H1 (cell line): Measurements from ENCODE around the gene ABCC4. TPM values are rescaled to one million over a fixed set of nuclear protein-coding genes. Genes with fewer than 3 reads are reported as not detected.

Experiments used
- CTCF ChIA-PET: fragments of 300-600 bp; sonication (Branson Sonifier 250); formaldehyde crosslinking; loops from one replicate; lab custom pipeline; 2021; ENCODE audit not compliant: partially characterized antibody; lab: Charles Lee
- POLR2A ChIA-PET: fragments of 300-600 bp; sonication (Branson Sonifier 250); formaldehyde crosslinking; loops from one replicate; lab custom pipeline; 2021; ENCODE audit warnings: inconsistent platforms; ENCODE audit not compliant: partially characterized antibody; lab: Charles Lee
- DNase-seq, 2 experiments: peaks; one replicate each; pipeline versions ENCODE4 v3.0.0 to v3.0.0-alpha.2; 2010 to 2022; ENCODE audit warnings: low spot score in 2 of 2, low read depth in 1 of 2, mixed read lengths in 1 of 2
- FAIRE-seq: peaks from 2 replicates; lab custom pipeline; 2011; peaks lifted over from hg19 to GRCh38; lab: Jason Lieb, UNC
- H2AFZ ChIP-seq: 2 replicates; pipeline ENCODE4 v1.8.1; 2012; ENCODE audit warnings: low read length, inconsistent platforms
- H2AK5ac ChIP-seq: 2 replicates; pipeline ENCODE4 v1.6.1; 2013; ENCODE audit warnings: low read depth, low read length
- H2BK120ac ChIP-seq: replicated peaks from 2 replicates; pipeline ENCODE3; 2013; ENCODE audit warnings: low read depth, low read length, inconsistent platforms
- H2BK12ac ChIP-seq: 2 replicates; pipeline ENCODE4 v1.6.1; 2013; ENCODE audit warnings: low read depth, low read length
- H2BK15ac ChIP-seq: 2 replicates; pipeline ENCODE4 v1.6.1; 2013; ENCODE audit warnings: low read length
- H2BK20ac ChIP-seq: 2 replicates; pipeline ENCODE4 v1.6.1; 2013; ENCODE audit warnings: low read length
- H2BK5ac ChIP-seq: 2 replicates; pipeline ENCODE4 v1.6.1; 2013; ENCODE audit warnings: low read depth, low read length
- H3K14ac ChIP-seq: 2 replicates; pipeline ENCODE4 v1.6.1; 2013; ENCODE audit warnings: inconsistent platforms; ENCODE audit not compliant: insufficient read length
- H3K18ac ChIP-seq: 2 replicates; pipeline ENCODE4 v1.6.1; 2013; ENCODE audit warnings: low read length; ENCODE audit errors: extremely low read depth
- H3K23ac ChIP-seq: 2 replicates; pipeline ENCODE4 v1.6.1; 2013; ENCODE audit warnings: inconsistent platforms; ENCODE audit not compliant: insufficient read length
- H3K23me2 ChIP-seq: 2 replicates; pipeline ENCODE4 v1.6.1; 2013; ENCODE audit warnings: low read depth, low read length
- H3K27ac ChIP-seq: 2 replicates; pipeline ENCODE4 v1.6.1; 2011; ENCODE audit warnings: low read depth, low read length, inconsistent platforms
- H3K27me3 ChIP-seq, 4 experiments: replicated peaks in 1 of 4; 1 replicate in 1 of 4; 2 replicates in 3 of 4; pipeline versions ENCODE4 v1.6.1 to v1.8.1; 2011 to 2013; ENCODE audit warnings: low read length in 3 of 4, mild to moderate bottlenecking in 3 of 4, inconsistent platforms in 2 of 4, mixed read lengths in 2 of 4, moderate library complexity in 1 of 4; ENCODE audit not compliant: control insufficient read depth in 3 of 4, insufficient read depth in 3 of 4; ENCODE audit errors: extremely low read depth in 1 of 4
- H3K36me3 ChIP-seq, 4 experiments: 2 replicates each; pipeline versions ENCODE4 v1.6.1 to v1.8.1; 2011 to 2013; ENCODE audit warnings: mild to moderate bottlenecking in 4 of 4, low read length in 3 of 4, moderate library complexity in 2 of 4, control low read depth in 1 of 4, inconsistent platforms in 1 of 4; ENCODE audit not compliant: insufficient read depth in 4 of 4, control insufficient read depth in 2 of 4
- H3K4ac ChIP-seq: replicated peaks from 2 replicates; pipeline ENCODE3; 2013; ENCODE audit warnings: low read length, low read depth, mixed read lengths, inconsistent platforms; ENCODE audit not compliant: insufficient read length
- H3K4me1 ChIP-seq, 4 experiments: replicated peaks in 1 of 4; 1 replicate in 1 of 4; 2 replicates in 3 of 4; pipeline versions ENCODE4 v1.6.1 to v1.8.1; 2011 to 2013; ENCODE audit warnings: low read length in 3 of 4, inconsistent platforms in 2 of 4, mixed read lengths in 1 of 4; ENCODE audit not compliant: insufficient read depth in 4 of 4, control insufficient read depth in 3 of 4
- H3K4me2 ChIP-seq, 2 experiments: 2 replicates each; pipeline versions ENCODE4 v1.6.1 to v1.8.1; 2011 to 2013; ENCODE audit warnings: low read depth in 2 of 2, low read length in 2 of 2, control low read depth in 1 of 2, inconsistent platforms in 1 of 2, mild to moderate bottlenecking in 1 of 2; ENCODE audit not compliant: insufficient read depth in 1 of 2
- H3K4me3 ChIP-seq, 4 experiments: fragments of 200-600, 300-600 bp in 1 of 4; sonication (generic), shearing (Covaris generic), sonication (Bioruptor Twin) in 1 of 4; 2 replicates each; pipeline versions ENCODE4 v1.5.1 to v1.8.1; 2011 to 2016; ENCODE audit warnings: low read length in 4 of 4, low read depth in 3 of 4, control low read depth in 2 of 4, inconsistent platforms in 2 of 4, mild to moderate bottlenecking in 2 of 4, mixed read lengths in 1 of 4, moderate library complexity in 1 of 4; ENCODE audit not compliant: insufficient read depth in 2 of 4; ENCODE audit errors: extremely low read depth in 1 of 4
- H3K56ac ChIP-seq: replicated peaks from 2 replicates; pipeline ENCODE3; 2013; ENCODE audit warnings: low read depth, mild to moderate bottlenecking, mixed read lengths, low read length, inconsistent platforms; ENCODE audit not compliant: insufficient read length
- H3K79me1 ChIP-seq: 2 replicates; pipeline ENCODE4 v1.6.1; 2013; ENCODE audit warnings: low read depth, low read length, control low read depth
- H3K79me2 ChIP-seq, 2 experiments: 2 replicates each; pipeline versions ENCODE4 v1.6.1 to v1.8.1; 2012 to 2013; ENCODE audit warnings: low read length in 2 of 2, mild to moderate bottlenecking in 2 of 2, inconsistent platforms in 1 of 2; ENCODE audit not compliant: insufficient read depth in 2 of 2, control insufficient read depth in 1 of 2
- H3K9ac ChIP-seq, 4 experiments: replicated peaks in 1 of 4; 1 replicate in 1 of 4; 2 replicates in 3 of 4; pipeline versions ENCODE4 v1.6.1 to v1.8.1; 2011 to 2013; ENCODE audit warnings: low read depth in 3 of 4, low read length in 3 of 4, control low read depth in 2 of 4, mild to moderate bottlenecking in 2 of 4, moderate library complexity in 2 of 4, inconsistent platforms in 1 of 4; ENCODE audit errors: extremely low read depth in 1 of 4
- H3K9me3 ChIP-seq, 2 experiments: 2 replicates each; pipeline versions ENCODE4 v1.6.1 to v1.8.1; 2012 to 2013; ENCODE audit warnings: mild to moderate bottlenecking in 2 of 2, moderate library complexity in 2 of 2, control low read depth in 1 of 2, inconsistent platforms in 1 of 2, low read depth in 1 of 2, low read length in 1 of 2, mixed read lengths in 1 of 2; ENCODE audit not compliant: insufficient read depth in 2 of 2
- H4K20me1 ChIP-seq, 2 experiments: replicated peaks in 1 of 2; 2 replicates each; pipeline versions ENCODE3 to v1.8.1; 2011 to 2013; ENCODE audit warnings: inconsistent platforms in 2 of 2, low read length in 2 of 2, mild to moderate bottlenecking in 1 of 2; ENCODE audit not compliant: insufficient read depth in 2 of 2, control insufficient read depth in 1 of 2
- H4K5ac ChIP-seq: 2 replicates; pipeline ENCODE4 v1.6.1; 2013; ENCODE audit warnings: low read length, low read depth, mixed read lengths, inconsistent platforms; ENCODE audit not compliant: insufficient read length
- H4K8ac ChIP-seq: 2 replicates; pipeline ENCODE4 v1.8.0; 2013; ENCODE audit warnings: mild to moderate bottlenecking, moderate library complexity, low read length, inconsistent platforms; ENCODE audit not compliant: insufficient read depth; ENCODE audit errors: extremely low read depth
- H4K91ac ChIP-seq: replicated peaks from 2 replicates; pipeline ENCODE3; 2013; ENCODE audit warnings: low read length, mixed read lengths, inconsistent platforms; ENCODE audit not compliant: insufficient read length
- ATF2 ChIP-seq: IDR thresholded peaks from 2 replicates; pipeline ENCODE4 v1.6.1; 2012; ENCODE audit warnings: low read length, inconsistent platforms
- BRCA1 ChIP-seq: IDR thresholded peaks from 2 replicates; pipeline ENCODE4 v1.6.1; 2012; ENCODE audit warnings: low read depth, low read length, improper control_type of control experiment
- CEBPB ChIP-seq: IDR thresholded peaks from 2 replicates; pipeline ENCODE4 v1.6.1; 2012; ENCODE audit warnings: low read depth, low read length
- CREB1 ChIP-seq: IDR thresholded peaks from 2 replicates; pipeline ENCODE4 v1.6.1; 2012; ENCODE audit warnings: inconsistent platforms
- EGR1 ChIP-seq: IDR thresholded peaks from 2 replicates; pipeline ENCODE4 v1.6.1; 2011; ENCODE audit warnings: low read depth, low read length, borderline replicate concordance
- EP300 ChIP-seq, 2 experiments: IDR thresholded peaks; 1 replicate in 1 of 2; 2 replicates in 1 of 2; pipeline ENCODE4 v1.6.1; 2011 to 2012; ENCODE audit warnings: low read depth in 2 of 2, low read length in 2 of 2, mild to moderate bottlenecking in 2 of 2, borderline replicate concordance in 1 of 2, inconsistent platforms in 1 of 2, moderate library complexity in 1 of 2
- HDAC6 ChIP-seq: IDR thresholded peaks from one replicate; pipeline ENCODE4 v1.7.1; 2012; ENCODE audit warnings: low read depth, mild to moderate bottlenecking, inconsistent platforms, low read length, moderate library complexity
- POLR2AphosphoS5 ChIP-seq: IDR thresholded peaks from 2 replicates; pipeline ENCODE4 v1.6.1; 2011; ENCODE audit warnings: low read depth, low read length
- POU5F1 ChIP-seq: IDR thresholded peaks from 2 replicates; pipeline ENCODE4 v1.6.1; 2011; ENCODE audit warnings: low read depth, mild to moderate bottlenecking, low read length, moderate library complexity
- SP2 ChIP-seq: IDR thresholded peaks from 2 replicates; pipeline ENCODE4 v1.6.1; 2012; ENCODE audit warnings: mild to moderate bottlenecking, low read length, inconsistent platforms
- WGBS, 2 experiments: shearing (Covaris generic) in 1 of 2; methylation state at CpG; one replicate each; pipeline versions ENCODE4 v1.1.6 to v1.1.7; 2013 to 2015; ENCODE audit warnings: low lambda C conversion rate in 2 of 2, mixed read lengths in 2 of 2, inconsistent platforms in 1 of 2, low coverage in 1 of 2, missing lambda C conversion rate in 1 of 2; ENCODE audit not compliant: insufficient replicate concordance in 2 of 2, insufficient coverage in 1 of 2, insufficient read length in 1 of 2; ENCODE audit errors: extremely low coverage in 1 of 2, missing lambda C conversion rate in 1 of 2; 5-methylcytosine and 5-hydroxymethylcytosine counted together
- polyA plus RNA-seq, 7 experiments: library from polyadenylated mRNA; depleted of rRNA in 3 of 7; stranded (reverse) in 5 of 7; unstranded in 2 of 7; fragments of >200 nt in 5 of 7; fragments of 200-250 nt in 2 of 7; gene quantifications; 1 replicate in 5 of 7; 2 replicates in 1 of 7; 4 replicates in 1 of 7; pipeline versions ENCODE4 v1.2.1 to v1.2.3, GENCODE V29; 2011 to 2013; ENCODE audit warnings: missing spikeins in 2 of 7, mixed read lengths in 2 of 7
- total RNA-seq: library from RNA; stranded (reverse); fragmentation: NEBNext Ultra II Directional; extraction: Animal tissue kit (Norgen Biotek cat#: 25700); gene quantifications from 2 replicates; pipeline ENCODE4 v1.2.1, GENCODE V29; 2021

Gene ABCC4
- total and polyA plus RNA-seq, 2 of the 8 experiments (the other 6 are each of a cell fraction or from before 2014, with no cell fraction given) = 4.0 to 14.1 TPM

GRCh38 chr13:95120650-95121049 is 180.6 kb downstream of the ABCC4 start:
- no peak overlapping the region for H3K14ac ChIP-seq
- no peak overlapping the region for H3K9ac ChIP-seq
- no peak overlapping the region for H2BK15ac ChIP-seq
- H3K9me3 ChIP-seq = no peaks in the 10 kb centered on the region
- H3K27me3 ChIP-seq = no peaks in the 10 kb centered on the region
- 92% methylated on average over 2 of the region's 2 CpGs; no CpG with 5 or more reads in 1 of the 2 experiments for WGBS, 2 experiments
- H3K36me3 ChIP-seq = no peaks in the 10 kb centered on the region
- H2BK12ac ChIP-seq = no peak overlapping the region
- ChIA-PET POLR2A (no interaction called here), CTCF (no interaction called here)
- no peak overlapping the region for H3K23ac ChIP-seq
- H4K91ac ChIP-seq = no peak overlapping the region
- no peak overlapping the region for H3K27ac ChIP-seq
- no peak overlapping the region for H3K4ac ChIP-seq
- FAIRE-seq = no peak
- no peak overlapping the region for H3K4me2 ChIP-seq
- no peak overlapping the region for H3K4me3 ChIP-seq
- no peaks in the 10 kb centered on the region for H3K79me2 ChIP-seq
- no peak for DNase-seq
- peaks cover 0 to 1% (median 0%) of the 10 kb centered on the region in 4 experiments; a peak in 1 of 7 replicates for H3K4me1 ChIP-seq
- no peak overlapping the region for H2BK5ac ChIP-seq
- H3K18ac ChIP-seq = no peak overlapping the region
- H2AK5ac ChIP-seq = no peak overlapping the region
- no peak overlapping the region for H2BK120ac ChIP-seq
- no peaks in the 10 kb centered on the region for H3K79me1 ChIP-seq
- no peak overlapping the region for H4K8ac ChIP-seq
- H2AFZ ChIP-seq = no peak overlapping the region
- H3K56ac ChIP-seq = no peak overlapping the region
- TF ChIP-seq CREB1 (no peak), EGR1 (no peak), BRCA1 (no peak), SP2 (no peak), CEBPB (no peak), HDAC6 (no peak), POU5F1 (no peak), POLR2AphosphoS5 (no peak), ATF2 (no peak), EP300 (IDR thresholded peaks at IDR 0.05; ENCODE audit: borderline replicate concordance in 1 of 2, low read depth in 2 of 2, low read length in 2 of 2) (no peak)
- TF ChIP-seq, all 59 proteins: peak for 0
- Histone ChIP-seq H2BK20ac (no peak overlapping the region), H4K20me1 (no peaks in the 10 kb centered on the region), H3K23me2 (no peaks in the 10 kb centered on the region), H4K5ac (no peak overlapping the region)
